HCT116 (cell line): ENCODE results near the gene SPDL1.

Source experiments
- RAD21 ChIP-seq: IDR thresholded peaks from 2 replicates; pipeline ENCODE4 v1.6.1; 2012; ENCODE audit warnings: low read depth, mild to moderate bottlenecking
- REST ChIP-seq: IDR thresholded peaks from 2 replicates; pipeline ENCODE4 v1.6.1; 2012; ENCODE audit warnings: low read depth
- SP1 ChIP-seq: IDR thresholded peaks from 2 replicates; pipeline ENCODE4 v1.6.1; 2012; ENCODE audit warnings: low read depth

GRCh38 chr5:169634606-169635005, 51.0 kb downstream of the SPDL1 start:
- TF ChIP-seq RAD21, result no peak
- no peak for TF ChIP-seq SP1
- no peak for TF ChIP-seq REST
